Keratinocyte (primary cell): ENCODE measurements around the gene C1orf53. TPM values are rescaled to one million over a fixed set of nuclear protein-coding genes. Genes with fewer than 3 reads are reported as not detected.

Experiments
- DNase-seq: peaks from one replicate; pipeline ENCODE4 v3.0.0-alpha.2; 2011; ENCODE audit warnings: low read depth, missing footprints, low spot score
- FAIRE-seq: peaks from 2 replicates; lab custom pipeline; 2011; peaks lifted over from hg19 to GRCh38; lab: Jason Lieb, UNC
- H2AFZ ChIP-seq: 2 replicates; pipeline ENCODE4 v1.6.0; 2012; ENCODE audit warnings: low read length, control low read depth, inconsistent platforms; ENCODE audit not compliant: control insufficient read depth
- H3K27ac ChIP-seq: 2 replicates; pipeline ENCODE4 v1.5.1; 2011; ENCODE audit warnings: low read length; ENCODE audit not compliant: control insufficient read depth, insufficient read depth
- H3K27me3 ChIP-seq: 3 replicates; pipeline ENCODE4 v1.6.0; 2011; ENCODE audit warnings: low read length; ENCODE audit not compliant: control insufficient read depth, insufficient read depth; ENCODE audit errors: extremely low read depth
- H3K36me3 ChIP-seq, 2 experiments: 2 replicates in 1 of 2; 3 replicates in 1 of 2; pipeline ENCODE4 v1.5.1; 2011; ENCODE audit warnings: low read length in 2 of 2, mild to moderate bottlenecking in 1 of 2; ENCODE audit not compliant: control insufficient read depth in 2 of 2, insufficient read depth in 2 of 2; ENCODE audit errors: extremely low read depth in 1 of 2
- H3K4me1 ChIP-seq: 3 replicates; pipeline ENCODE4 v1.5.1; 2011; ENCODE audit warnings: low read length; ENCODE audit not compliant: control insufficient read depth, insufficient read depth; ENCODE audit errors: extremely low read depth
- H3K4me2 ChIP-seq: 3 replicates; pipeline ENCODE4 v1.6.0; 2011; ENCODE audit warnings: low read depth, low read length; ENCODE audit not compliant: control insufficient read depth, insufficient read depth; ENCODE audit errors: extremely low read depth
- H3K4me3 ChIP-seq, 3 experiments: fragments of 200-600 bp in 1 of 3; sonication (generic) in 1 of 3; 2 replicates in 2 of 3; 3 replicates in 1 of 3; pipeline ENCODE4 v1.5.1; 2011 to 2016; ENCODE audit warnings: low read length in 3 of 3, mild to moderate bottlenecking in 3 of 3, control low read depth in 2 of 3, inconsistent platforms in 1 of 3, low read depth in 1 of 3, mixed read lengths in 1 of 3, mixed run types in 1 of 3, moderate library complexity in 1 of 3; ENCODE audit not compliant: control insufficient read depth in 2 of 3, insufficient read depth in 2 of 3; ENCODE audit errors: extremely low read depth in 1 of 3
- H3K79me2 ChIP-seq: 2 replicates; pipeline ENCODE4 v1.6.0; 2012; ENCODE audit warnings: low read length; ENCODE audit not compliant: control insufficient read depth, insufficient read depth
- H3K9ac ChIP-seq: 3 replicates; pipeline ENCODE4 v1.6.0; 2011; ENCODE audit warnings: low read length; ENCODE audit not compliant: control insufficient read depth, insufficient read depth; ENCODE audit errors: extremely low read depth
- H3K9me1 ChIP-seq: 3 replicates; pipeline ENCODE4 v1.6.0; 2011; ENCODE audit warnings: low read length; ENCODE audit not compliant: control insufficient read depth, insufficient read depth; ENCODE audit errors: extremely low read depth
- H3K9me3 ChIP-seq: 2 replicates; pipeline ENCODE4 v1.5.1; 2012; ENCODE audit warnings: low read depth, low read length; ENCODE audit not compliant: control insufficient read depth
- H4K20me1 ChIP-seq: 3 replicates; pipeline ENCODE4 v1.6.0; 2011; ENCODE audit warnings: low read length; ENCODE audit not compliant: control insufficient read depth, insufficient read depth; ENCODE audit errors: extremely low read depth
- EZH2 ChIP-seq: IDR thresholded peaks from one replicate; pipeline ENCODE4 v1.6.1; 2012; ENCODE audit warnings: inconsistent platforms, mild to moderate bottlenecking, low read length, moderate library complexity
- dilution Hi-C: fragments of 300-500 bp; cut with MboI; formaldehyde crosslinking; loops from one replicate; pipeline ENCODE4 v1.7.0; 2020; ENCODE audit warnings: low sequenced_read_pairs; ENCODE audit not compliant: extremely low pct_ligation_motif_present
- polyA plus RNA-seq, 5 experiments: library from polyadenylated mRNA; depleted of rRNA in 3 of 5; stranded (reverse) in 3 of 5; stranded (forward) in 1 of 5; unstranded in 1 of 5; fragments of >200 nt; gene quantifications; 1 replicate in 1 of 5; 2 replicates in 3 of 5; 3 replicates in 1 of 5; pipeline versions ENCODE4 v1.2.1 to v1.2.3, GENCODE V29; 2011 to 2012; ENCODE audit warnings: missing spikeins in 2 of 5, low read depth in 1 of 5, low replicate concordance in 1 of 5
- TF ChIP-seq, protein P1 (sequence below), 3 experiments: IDR thresholded peaks in 1 of 3; conservative IDR thresholded peaks in 1 of 3; optimal IDR thresholded peaks in 1 of 3; 2 replicates in 2 of 3; 3 replicates in 1 of 3; pipeline versions ENCODE3 to v1.5.1; 2011; ENCODE audit warnings: low read length in 3 of 3, mild to moderate bottlenecking in 3 of 3, moderate library complexity in 2 of 3, control low read depth in 1 of 3, inconsistent platforms in 1 of 3; ENCODE audit not compliant: insufficient read depth in 2 of 3; ENCODE audit errors: extremely low read depth in 1 of 3

The C1orf53 gene
- polyA plus RNA-seq, 1 donor (not counting 4 experiments of a cell fraction or from before 2014, with no cell fraction given): 6.2 TPM

DNA sequence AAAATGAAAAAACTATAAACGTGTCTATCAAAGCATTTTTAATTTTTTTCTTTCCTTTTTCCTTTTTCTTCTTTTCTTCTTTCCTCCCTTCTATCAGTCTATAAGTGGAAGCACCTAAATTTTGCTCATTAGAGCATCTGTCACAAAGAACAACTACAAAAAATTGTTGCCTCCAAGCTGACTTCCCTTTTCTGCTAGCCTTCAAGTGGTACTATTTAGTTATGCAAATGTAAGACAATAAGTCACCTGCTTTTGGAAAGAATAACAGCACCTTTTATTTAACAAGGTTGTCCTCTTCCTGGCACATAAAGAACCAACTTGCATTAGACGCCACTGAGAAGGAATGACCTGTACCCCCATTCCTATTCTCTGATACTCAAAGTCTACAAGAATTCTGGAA is 45.0 kb upstream of the C1orf53 start:
- H3K4me2 ChIP-seq: no peak overlapping the region
- H3K9me1 ChIP-seq: no peaks in the 10 kb centered on the region
- no peaks in the 10 kb centered on the region for H3K4me1 ChIP-seq
- FAIRE-seq (no peak), DNase-seq (no peak)
- no peak overlapping the region for H3K4me3 ChIP-seq
- H3K9me3 ChIP-seq: no peaks in the 10 kb centered on the region
- no peak for TF ChIP-seq EZH2
- TF ChIP-seq, protein P1, sequence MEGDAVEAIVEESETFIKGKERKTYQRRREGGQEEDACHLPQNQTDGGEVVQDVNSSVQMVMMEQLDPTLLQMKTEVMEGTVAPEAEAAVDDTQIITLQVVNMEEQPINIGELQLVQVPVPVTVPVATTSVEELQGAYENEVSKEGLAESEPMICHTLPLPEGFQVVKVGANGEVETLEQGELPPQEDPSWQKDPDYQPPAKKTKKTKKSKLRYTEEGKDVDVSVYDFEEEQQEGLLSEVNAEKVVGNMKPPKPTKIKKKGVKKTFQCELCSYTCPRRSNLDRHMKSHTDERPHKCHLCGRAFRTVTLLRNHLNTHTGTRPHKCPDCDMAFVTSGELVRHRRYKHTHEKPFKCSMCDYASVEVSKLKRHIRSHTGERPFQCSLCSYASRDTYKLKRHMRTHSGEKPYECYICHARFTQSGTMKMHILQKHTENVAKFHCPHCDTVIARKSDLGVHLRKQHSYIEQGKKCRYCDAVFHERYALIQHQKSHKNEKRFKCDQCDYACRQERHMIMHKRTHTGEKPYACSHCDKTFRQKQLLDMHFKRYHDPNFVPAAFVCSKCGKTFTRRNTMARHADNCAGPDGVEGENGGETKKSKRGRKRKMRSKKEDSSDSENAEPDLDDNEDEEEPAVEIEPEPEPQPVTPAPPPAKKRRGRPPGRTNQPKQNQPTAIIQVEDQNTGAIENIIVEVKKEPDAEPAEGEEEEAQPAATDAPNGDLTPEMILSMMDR (optimal IDR thresholded peaks at IDR 0.05 in 1 of 3, IDR thresholded peaks at IDR 0.05 in 1 of 3, conservative IDR thresholded peaks at IDR 0.05 in 1 of 3; ENCODE audit: extremely low read depth in 1 of 3, insufficient read depth in 2 of 3, low read length in 3 of 3): no peak
- no peak overlapping the region for H2AFZ ChIP-seq
- H3K27me3 ChIP-seq: no peaks in the 10 kb centered on the region
- H4K20me1 ChIP-seq: no peaks in the 10 kb centered on the region
- dilution Hi-C loops: no loop called here
- H3K79me2 ChIP-seq: no peaks in the 10 kb centered on the region
- no peak overlapping the region for H3K9ac ChIP-seq
- no peaks in the 10 kb centered on the region for H3K36me3 ChIP-seq
- H3K27ac ChIP-seq: no peak overlapping the region

DNA sequence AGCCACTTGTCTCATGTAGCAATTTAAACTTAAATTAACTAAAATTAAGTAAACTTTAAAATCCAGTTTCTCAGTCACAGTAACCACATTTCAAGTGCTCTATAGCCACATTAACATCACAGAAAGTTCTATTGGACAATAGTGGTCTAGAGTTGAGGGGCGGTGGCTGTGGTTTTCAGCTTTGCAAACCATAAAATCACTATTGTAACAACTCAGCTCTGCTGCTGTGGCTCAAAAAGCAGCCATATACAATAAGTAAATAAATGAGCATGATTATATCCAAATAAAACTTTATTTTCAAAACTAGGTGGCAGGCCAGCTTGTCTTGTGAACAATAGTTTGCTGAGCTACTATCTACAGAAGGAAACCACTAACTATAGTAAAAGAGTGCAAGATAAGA is 43.4 kb upstream of the C1orf53 start:
- no peaks in the 10 kb centered on the region for H3K79me2 ChIP-seq
- H4K20me1 ChIP-seq: no peaks in the 10 kb centered on the region
- H3K9me1 ChIP-seq: no peaks in the 10 kb centered on the region
- H3K9me3 ChIP-seq: no peaks in the 10 kb centered on the region
- H3K27ac ChIP-seq: no peak overlapping the region
- DNase-seq: no peak
- no peaks in the 10 kb centered on the region for H3K27me3 ChIP-seq
- H3K9ac ChIP-seq: no peak overlapping the region
- H2AFZ ChIP-seq: no peak overlapping the region
- dilution Hi-C loops: no loop called here
- no peaks in the 10 kb centered on the region for H3K4me1 ChIP-seq
- no peak for FAIRE-seq
- H3K4me3 ChIP-seq: no peak overlapping the region
- no peaks in the 10 kb centered on the region for H3K36me3 ChIP-seq
- no peak overlapping the region for H3K4me2 ChIP-seq
- TF ChIP-seq, protein P1 (optimal IDR thresholded peaks at IDR 0.05 in 1 of 3, IDR thresholded peaks at IDR 0.05 in 1 of 3, conservative IDR thresholded peaks at IDR 0.05 in 1 of 3; ENCODE audit: extremely low read depth in 1 of 3, insufficient read depth in 2 of 3, low read length in 3 of 3): no peak
- TF ChIP-seq EZH2: no peak
